VCaP (cell line): Measurements from ENCODE around the gene SLIT1.

Source experiments
- H3K27ac ChIP-seq: fragments of 450-650 bp; 2 replicates; pipeline ENCODE4 v1.5.1; 2017
- CTCF ChIP-seq: fragments of 450-650 bp; conservative IDR thresholded peaks from 2 replicates; pipeline ENCODE4 v1.5.1; 2017; ENCODE audit warnings: mild to moderate bottlenecking, moderate library complexity

The SLIT1 gene

DNA sequence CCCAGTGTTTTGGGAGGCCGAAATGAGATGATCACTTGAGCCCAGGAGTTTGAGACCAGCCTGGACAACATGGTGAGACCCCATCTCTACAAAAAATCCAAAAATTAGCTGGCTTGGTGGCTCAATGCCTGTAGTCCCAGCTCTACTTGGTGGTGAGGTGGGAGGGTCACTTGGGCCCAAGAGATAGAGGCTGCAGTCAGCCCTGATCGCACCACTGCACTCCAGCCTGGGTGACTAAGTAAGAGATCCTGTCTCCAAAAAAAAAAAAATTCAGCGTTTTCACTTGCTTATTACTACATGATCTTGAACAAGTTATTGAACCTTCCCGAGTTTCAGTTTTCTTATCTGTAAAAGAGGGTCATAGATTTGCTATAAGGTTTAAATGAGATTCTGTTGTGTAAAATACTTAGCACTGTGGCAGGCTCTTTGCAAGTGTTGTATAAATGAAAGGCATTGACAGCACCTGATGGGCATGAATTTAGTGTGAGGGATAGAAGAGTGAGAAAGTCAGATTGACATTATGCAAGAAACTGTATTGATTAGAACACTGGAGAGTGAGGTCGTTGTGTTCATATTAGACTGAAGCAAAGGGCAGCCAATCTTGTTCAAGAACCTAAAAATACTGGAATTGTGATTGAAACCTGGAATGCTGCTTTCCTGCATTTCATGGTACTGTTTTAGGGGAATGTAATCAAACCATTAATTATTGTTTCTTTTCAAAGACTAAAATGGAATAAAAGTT, 216.9 kb downstream of the SLIT1 start:
- TF ChIP-seq CTCF = no peak
- no peak overlapping the region for H3K27ac ChIP-seq

DNA sequence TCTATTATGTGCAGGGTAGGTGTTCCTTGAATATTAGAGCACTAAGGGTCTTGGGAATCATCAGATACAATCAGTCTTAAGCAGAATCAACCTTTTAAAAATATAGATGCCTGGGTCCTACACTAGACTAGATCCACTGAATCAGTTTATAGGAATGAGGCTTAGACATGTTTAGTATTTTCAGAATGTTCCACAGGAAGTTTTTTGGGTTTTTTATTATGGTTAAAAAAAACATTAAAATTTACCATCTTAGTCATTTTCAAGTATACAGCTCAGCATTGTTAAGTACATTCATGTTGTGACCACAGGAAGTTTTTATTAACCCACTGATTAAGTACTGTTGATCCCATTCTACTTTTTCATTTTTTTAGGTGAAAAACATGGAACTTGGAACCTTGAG, 217.9 kb downstream of the SLIT1 start:
- TF ChIP-seq CTCF = no peak

GRCh38 chr10:96964131-96964530, 221.6 kb downstream of the SLIT1 start:
- no peak for TF ChIP-seq CTCF
- no peak overlapping the region for H3K27ac ChIP-seq

More for the DNA sequence above, 217.9 kb downstream of the SLIT1 start:
- H3K27ac ChIP-seq = no peak overlapping the region

DNA sequence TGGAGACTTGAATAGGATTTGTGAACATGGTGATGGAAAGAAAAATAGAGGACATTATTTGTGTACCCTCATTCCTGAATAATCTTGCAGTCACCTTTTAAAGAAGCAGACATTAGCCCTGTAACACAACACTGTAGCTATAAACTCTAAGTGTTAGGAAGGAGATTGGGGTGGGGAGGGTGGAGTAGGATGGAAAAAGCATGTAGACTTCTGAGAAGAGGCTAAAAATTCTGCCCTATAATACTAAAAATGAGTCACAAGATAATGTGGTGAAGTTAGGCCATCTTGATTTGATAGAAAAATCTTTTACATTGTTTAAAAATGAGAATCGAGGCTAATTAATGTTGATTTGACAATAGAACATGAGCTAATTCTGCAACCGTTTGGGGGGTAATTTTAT, 224.9 kb downstream of the SLIT1 start:
- no peak for TF ChIP-seq CTCF
- no peak overlapping the region for H3K27ac ChIP-seq

- no peak overlapping the region for H3K27ac ChIP-seq
Measured at GRCh38 chr10:96959733-96960132, 226.0 kb downstream of the SLIT1 start.

DNA sequence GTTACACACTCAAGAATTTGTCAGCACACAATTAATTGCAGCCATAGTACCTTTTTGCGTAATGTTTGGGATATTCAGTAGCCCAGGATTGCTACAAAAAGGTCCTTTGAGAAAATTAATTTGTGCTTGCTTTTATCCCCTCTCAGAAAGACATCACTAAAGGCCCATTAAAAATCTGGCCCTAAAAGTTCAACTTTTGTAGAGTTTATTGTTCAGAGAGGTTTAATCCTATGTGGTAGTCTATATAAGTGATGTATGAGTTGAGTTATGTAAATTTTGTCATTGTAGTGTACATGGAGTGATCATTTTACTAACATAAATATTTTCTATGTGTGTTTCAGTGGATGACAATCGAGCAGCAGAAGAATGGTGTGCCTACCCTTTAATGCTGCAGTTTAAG, 227.7 kb downstream of the SLIT1 start:
- no peak overlapping the region for H3K27ac ChIP-seq
- no peak for TF ChIP-seq CTCF

More at GRCh38 chr10:96959733-96960132, 226.0 kb downstream of the SLIT1 start:
- TF ChIP-seq CTCF = no peak

DNA sequence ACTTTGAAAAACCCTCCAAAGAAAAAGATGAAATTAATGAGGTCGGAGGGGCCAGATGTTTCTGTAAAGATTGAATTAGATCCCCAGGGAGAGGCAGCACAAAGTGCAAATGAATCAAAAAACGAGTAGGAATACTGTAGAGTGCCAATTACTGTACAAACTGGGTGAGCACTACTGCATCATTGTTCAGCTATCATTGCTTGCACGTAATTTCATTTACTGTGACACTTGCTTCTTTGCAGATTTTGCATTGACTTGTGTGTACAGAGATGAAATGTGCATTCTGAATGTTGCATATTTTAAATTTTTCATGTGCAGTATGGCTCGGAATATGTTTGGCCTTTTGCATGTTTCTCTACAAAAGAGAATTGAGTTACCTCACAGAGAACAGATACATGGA, 230.0 kb downstream of the SLIT1 start:
- H3K27ac ChIP-seq = no peak overlapping the region
- no peak for TF ChIP-seq CTCF
